Stimulated activated CD8-positive, alpha-beta memory T cell treated with anti-CD3 and anti-CD28 coated beads, Interleukin-12 subunit alpha, Interleukin-12 subunit beta, amount 100 ng/mL, for 24 hours (primary cell): ENCODE data around the gene VEPH1.

Source experiments
- DNase-seq: peaks from one replicate; pipeline ENCODE4 v3.0.0-alpha.2; 2020; ENCODE audit errors: extremely low read depth

VEPH1 gene

DNA sequence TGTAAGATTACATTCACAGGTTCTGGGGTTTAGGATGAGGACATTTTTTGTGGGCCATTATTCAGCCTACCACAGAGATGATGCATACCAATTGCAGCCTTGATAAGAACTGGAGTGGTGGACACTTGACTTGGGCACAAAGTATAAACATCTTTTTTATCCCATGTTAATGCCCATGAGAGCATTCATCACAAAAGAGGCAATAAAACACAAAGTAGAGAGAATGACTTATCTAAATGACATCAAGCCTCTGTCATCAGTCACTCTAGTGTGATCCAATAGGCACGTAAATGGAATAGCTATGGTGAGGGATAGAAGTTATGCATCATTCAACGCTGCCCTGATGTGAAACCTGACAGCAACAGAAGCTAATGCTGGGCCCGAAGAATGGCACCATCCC lies 25.8 kb downstream of the VEPH1 start:
- DNase-seq = no peak

DNA sequence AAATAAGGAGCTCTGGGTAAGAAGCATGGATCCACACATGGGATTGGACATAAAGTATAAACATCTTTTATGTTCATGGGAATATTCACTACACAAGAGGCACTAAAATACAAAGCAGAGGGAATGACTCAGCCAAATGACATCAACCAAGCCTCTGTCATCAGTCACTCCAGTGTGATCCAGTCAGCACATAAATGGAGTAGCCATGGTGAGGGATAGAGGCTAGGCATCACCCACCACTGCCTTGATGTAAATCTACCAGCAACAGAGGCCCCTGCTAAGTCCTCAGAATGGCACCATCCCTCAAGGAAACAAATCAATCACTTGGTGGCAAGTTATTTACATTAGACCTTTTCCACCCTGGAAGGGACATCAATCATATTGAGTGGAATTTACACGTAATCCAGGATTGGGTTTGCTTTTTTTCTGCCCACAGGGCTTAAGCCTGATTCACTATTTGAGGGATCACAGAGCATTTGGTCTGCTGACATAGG lies 27.2 kb downstream of the VEPH1 start:
- no peak for DNase-seq

- no peak for DNase-seq
Measured at GRCh38 chr3:157472648-157473047, 30.6 kb downstream of the VEPH1 start.

GRCh38 chr3:157471064-157471463 lies 32.2 kb downstream of the VEPH1 start:
- DNase-seq = no peak

GRCh38 chr3:157469561-157470294 lies 33.5 kb downstream of the VEPH1 start:
- DNase-seq = no peak

DNA sequence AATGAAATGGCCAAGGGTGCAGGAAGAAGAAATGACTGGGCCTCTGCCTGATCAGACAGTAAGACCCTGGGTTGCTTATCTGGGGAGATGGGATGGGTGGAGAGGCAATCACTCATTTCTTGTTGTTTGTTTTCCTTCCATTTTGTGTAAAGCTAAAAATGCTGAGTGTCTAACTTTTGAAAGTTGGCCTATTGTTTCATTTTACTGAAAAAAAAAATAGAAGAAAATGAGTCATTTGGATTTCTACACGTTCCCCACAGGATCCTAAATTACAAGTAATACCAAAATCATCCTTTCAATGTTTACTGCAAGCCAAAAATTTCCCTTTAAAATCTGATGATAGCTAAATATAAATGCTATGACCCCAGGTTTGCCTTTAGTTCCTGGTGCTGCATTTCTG lies 36.0 kb downstream of the VEPH1 start:
- DNase-seq = no peak

DNA sequence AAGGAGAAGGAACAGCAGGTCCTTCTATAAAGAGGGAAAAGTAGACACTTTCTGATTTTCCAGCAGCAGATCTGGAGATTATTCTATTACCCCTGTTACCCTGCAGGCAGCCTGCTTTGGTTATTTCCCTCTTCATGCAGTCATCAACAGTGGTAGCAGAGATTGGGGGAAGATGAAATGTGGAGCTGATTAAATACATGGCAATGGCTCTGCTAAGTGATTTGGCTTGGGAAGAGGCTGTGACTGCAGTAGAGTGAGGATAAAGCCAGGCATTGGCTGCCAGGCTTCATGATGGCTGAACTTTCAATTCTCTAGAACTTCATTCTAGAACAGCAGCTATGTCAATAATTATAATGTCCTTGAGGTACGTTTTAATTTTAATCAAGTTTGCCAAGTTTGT lies 37.5 kb downstream of the VEPH1 start:
- no peak for DNase-seq

DNA sequence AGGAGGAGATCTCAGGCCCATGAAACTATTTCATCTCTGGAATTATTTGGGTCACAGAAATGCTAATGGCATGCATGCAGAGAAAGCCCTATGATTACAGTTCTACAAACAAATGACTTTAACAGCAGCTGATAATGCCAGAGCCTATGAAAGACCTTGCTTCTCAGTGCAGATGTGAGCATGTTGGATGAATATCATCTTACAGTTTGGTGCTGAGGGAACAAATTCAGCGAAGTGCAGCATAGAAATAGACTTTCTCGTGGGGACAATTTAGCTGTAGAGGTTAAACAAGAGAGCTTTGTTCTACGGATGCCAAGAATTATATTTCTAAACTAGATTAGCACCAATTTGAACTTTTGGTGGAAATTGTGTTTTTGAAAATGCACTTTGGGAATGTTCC lies 38.9 kb downstream of the VEPH1 start:
- no peak for DNase-seq

DNA sequence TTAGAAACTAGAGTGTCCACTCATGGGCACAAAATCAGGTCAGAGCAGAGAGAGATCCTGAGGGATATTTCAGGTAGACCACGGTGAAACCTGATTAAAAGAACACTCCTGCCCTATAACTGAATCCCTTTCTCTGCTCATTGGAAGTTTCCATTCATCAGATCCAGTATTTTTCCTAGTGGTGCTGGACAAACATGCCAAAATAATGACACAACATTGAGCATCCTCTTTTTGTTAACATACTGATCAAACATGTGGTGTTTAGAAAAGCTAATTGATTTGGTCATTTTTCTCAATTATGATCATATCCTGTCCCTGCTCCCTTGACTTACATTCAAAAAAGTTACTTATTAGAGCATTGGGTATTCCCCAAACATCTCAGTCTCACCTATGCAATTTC lies 39.4 kb downstream of the VEPH1 start:
- no peak for DNase-seq

GRCh38 chr3:157460253-157460652 lies 43.0 kb downstream of the VEPH1 start:
- no peak for DNase-seq

GRCh38 chr3:157459706-157460105 lies 43.5 kb downstream of the VEPH1 start:
- DNase-seq = no peak

GRCh38 chr3:157453824-157454223 lies 49.4 kb downstream of the VEPH1 start:
- no peak for DNase-seq

DNA sequence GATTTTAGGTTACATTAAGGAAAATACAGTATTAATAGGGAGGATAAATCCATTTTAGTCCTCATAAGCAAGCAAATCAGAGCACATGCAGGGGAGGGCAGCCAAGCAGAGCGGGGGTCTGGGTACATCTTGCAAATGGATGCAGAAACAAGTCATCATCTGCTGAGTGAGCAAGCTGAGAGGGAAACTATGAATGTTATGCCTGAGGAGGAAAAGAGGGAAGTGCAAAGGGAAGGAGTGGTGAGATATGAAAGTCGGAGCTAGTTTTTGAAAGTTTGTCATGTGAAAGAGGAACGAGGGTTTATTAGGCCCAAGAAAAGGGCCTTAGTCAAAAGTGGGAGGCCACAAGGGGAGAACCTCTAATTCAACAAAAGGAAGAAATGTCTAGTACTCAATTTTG lies 51.1 kb downstream of the VEPH1 start:
- DNase-seq = no peak

- no peak for DNase-seq
Measured at GRCh38 chr3:157447026-157447694, 56.1 kb downstream of the VEPH1 start.

- DNase-seq = no peak
Measured at GRCh38 chr3:157445857-157446256, 57.4 kb downstream of the VEPH1 start.

GRCh38 chr3:157444797-157445184 lies 58.4 kb downstream of the VEPH1 start:
- DNase-seq = no peak

- no peak for DNase-seq
Measured at GRCh38 chr3:157443905-157444796, 59.1 kb downstream of the VEPH1 start.

DNA sequence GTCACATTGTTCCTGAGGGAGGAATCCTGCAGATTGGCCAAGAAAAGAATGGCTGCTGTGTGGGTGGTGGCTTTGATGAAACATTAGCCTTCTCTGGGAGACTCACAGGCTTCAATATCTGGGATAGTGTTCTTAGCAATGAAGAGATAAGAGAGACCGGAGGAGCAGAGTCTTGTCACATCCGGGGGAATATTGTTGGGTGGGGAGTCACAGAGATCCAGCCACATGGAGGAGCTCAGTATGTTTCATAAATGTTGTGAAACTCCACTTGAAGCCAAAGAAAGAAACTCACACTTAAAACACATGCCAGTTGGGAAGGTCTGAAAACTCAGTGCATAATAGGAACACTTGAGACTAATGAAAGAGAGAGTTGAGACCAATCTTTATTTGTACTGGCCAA lies 60.5 kb downstream of the VEPH1 start:
- DNase-seq = no peak

DNA sequence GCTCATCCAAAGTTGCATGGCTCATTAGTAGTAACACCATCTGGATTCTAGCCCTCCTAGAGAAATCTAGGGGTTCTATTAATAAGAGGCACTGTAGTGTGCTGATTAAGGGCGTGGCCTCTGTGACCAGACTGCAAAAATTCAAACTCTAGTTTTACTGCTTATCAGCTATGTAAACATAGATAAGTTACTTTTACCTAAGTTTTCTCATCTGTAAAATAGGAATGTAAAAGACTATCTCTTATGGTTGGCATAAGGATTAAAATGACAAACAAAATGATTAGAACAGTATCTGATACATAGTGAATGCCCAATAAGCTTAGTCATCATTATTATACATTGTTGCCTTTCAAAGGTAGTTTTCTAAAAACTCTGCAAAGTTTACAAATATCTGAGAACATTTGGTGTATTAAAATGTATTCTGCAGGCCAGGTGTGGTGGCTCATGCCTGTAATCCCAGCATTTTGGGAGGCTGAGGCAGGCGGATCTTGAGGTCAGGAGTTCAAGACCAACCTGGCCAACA lies 62.1 kb downstream of the VEPH1 start:
- no peak for DNase-seq

DNA sequence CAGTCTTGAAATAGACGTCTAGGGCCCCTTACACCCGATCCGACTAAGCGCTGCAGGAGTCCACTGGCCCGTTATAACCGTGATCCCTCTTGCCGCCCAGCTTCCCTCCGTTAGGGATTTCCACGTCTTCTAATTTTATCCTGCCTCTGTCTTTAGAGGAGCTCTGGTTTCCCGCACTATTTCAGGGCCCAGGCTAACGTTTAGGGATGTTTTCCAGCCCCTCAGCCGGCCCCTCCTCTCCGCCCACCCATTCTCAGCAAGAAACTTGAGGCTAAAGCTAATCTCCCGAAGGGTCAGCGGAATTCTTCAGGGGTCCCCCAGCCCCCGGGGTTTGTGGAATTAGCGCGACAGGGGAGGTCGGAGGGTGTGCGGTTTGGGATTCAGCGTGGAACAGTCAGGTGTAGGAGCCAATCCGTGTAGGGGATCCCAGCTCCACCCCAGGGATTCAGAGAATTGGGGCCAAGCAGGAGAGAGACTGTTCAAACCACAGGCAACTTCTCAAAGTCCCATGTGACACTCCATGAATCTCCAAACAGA lies 65.0 kb downstream of the VEPH1 start:
- DNase-seq = no peak

DNA sequence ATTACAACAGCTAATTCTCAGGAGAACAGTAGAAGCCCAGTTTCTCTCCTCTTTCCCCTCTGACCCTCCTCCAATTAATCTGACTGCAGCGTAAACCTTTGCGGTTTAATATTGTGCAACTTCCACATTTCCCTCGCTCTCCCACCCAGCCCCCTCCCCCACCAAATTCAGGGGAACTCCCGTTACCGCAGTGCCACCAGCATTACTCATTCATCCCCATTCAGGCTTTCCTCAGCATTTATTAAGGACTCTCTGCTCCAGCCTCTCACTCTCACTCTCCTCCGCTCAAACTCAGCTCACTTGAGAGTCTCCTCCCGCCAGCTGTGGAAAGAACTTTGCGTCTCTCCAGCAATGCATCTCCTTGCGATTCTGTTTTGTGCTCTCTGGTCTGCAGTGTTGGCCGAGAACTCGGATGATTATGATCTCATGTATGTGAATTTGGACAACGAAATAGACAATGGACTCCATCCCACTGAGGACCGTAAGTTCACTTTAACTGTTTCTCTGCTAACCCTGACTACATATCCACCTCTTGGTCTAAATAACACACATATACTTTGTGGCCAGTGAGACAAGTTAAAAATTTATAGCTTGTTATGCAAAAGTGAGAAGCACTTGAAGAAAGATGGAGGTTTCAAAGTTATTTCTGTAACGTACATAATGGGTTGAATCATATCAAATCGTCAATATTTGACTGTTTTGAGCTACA lies 66.5 kb downstream of the VEPH1 start, which contains the start of gene PTX3:
Gene PTX3 (plus strand): TSS at position 268 of the 709 bp plus-strand sequence. CDS start 84 bp downstream, at position 352.
- DNase-seq = no peak
